Subcutaneous adipose tissue (tissue), 4 donors: ENCODE results near the gene NAXD. TPM values are rescaled to one million over a fixed set of nuclear protein-coding genes. Genes with fewer than 3 reads are reported as not detected.

ENCODE experiments used
- CTCF ChIP-seq: fragments of 450-650 bp; IDR thresholded peaks from one replicate; pipeline ENCODE4 v1.5.1; 2016; ENCODE audit warnings: low read depth, mild to moderate bottlenecking, control low read depth, antibody characterized with exemption, moderate library complexity
- total RNA-seq, 4 donors: library from RNA; depleted of rRNA; stranded (reverse); fragments of >200 nt; gene quantifications; one replicate each; pipeline ENCODE4 v1.1.0, GENCODE V29; 2016

Gene NAXD
- total RNA-seq, 4 donors from 2014 or later: 17.0 to 27.1 (median 20.4) TPM

DNA sequence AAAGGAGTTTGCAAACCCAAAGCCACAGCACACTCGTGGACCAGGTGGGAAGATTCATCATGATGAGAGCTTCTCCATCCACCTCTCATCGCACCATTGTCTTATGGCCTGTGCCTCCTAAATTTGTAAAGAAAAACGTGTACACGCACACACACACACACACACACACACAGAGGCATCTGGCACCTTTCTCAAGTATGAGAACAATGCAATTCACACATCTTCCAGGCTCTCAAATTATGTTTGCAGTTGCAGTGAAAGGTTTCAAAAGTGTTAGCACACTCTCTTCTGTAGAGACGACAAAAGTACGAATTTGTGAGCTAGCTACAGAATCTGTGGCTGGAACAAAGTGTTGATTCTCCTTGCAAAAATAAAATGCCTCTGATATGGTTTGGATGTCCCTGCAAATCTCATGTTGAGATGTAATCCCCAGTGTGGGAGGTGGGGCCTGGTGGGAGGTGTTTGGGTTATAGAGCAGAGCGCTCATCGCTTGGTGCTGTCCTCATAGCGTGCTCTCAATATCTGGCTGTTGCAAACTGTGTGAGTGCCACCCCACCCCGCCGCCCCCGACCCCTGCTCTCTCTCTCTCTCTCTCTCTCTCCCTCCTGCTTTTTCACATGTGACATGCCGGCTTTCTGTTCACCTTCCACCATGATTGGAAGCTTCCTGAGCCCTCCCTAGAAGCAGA is 32.0 kb upstream of the NAXD start:
- no peak for TF ChIP-seq CTCF

- no peak for TF ChIP-seq CTCF
These were observed 25.5 kb upstream of the NAXD start for GRCh38 chr13:110589793-110590390.

GRCh38 chr13:110590577-110590976 is 24.8 kb upstream of the NAXD start:
- no peak for TF ChIP-seq CTCF

- TF ChIP-seq CTCF: no peak
These were observed 22.7 kb upstream of the NAXD start for GRCh38 chr13:110592665-110593064.

- TF ChIP-seq CTCF: no peak
These were observed 21.8 kb upstream of the NAXD start for GRCh38 chr13:110593430-110594130.

GRCh38 chr13:110597041-110597689 is 18.2 kb upstream of the NAXD start:
- TF ChIP-seq CTCF: no peak
